Mesenchymal stem cell (in vitro differentiated cells and primary cell): ENCODE results near the gene ZNF217.
"Not testable (repeated sequence)": the region's sequence is repeated elsewhere in the genome, so short reads cannot be mapped to it uniquely, and the experiment has no call there.

Source experiments
- DNase-seq: peaks from one replicate; pipeline ENCODE4 v3.0.0-alpha.2; 2013
- H2AFZ ChIP-seq: one replicate; pipeline ENCODE4 v1.6.1; 2013; ENCODE audit warnings: low read depth, mild to moderate bottlenecking, control low read depth, inconsistent platforms, low read length, moderate library complexity
- H2AK5ac ChIP-seq: 2 replicates; pipeline ENCODE4 v1.6.1; 2013; ENCODE audit warnings: low read length, moderate library complexity, mild to moderate bottlenecking, inconsistent platforms; ENCODE audit not compliant: severe bottlenecking
- H2BK120ac ChIP-seq: one replicate; pipeline ENCODE4 v1.6.1; 2013; ENCODE audit warnings: low read depth, mild to moderate bottlenecking, inconsistent platforms, low read length, moderate library complexity
- H2BK12ac ChIP-seq, 2 experiments: one replicate each; pipeline ENCODE4 v1.6.1; 2013; ENCODE audit warnings: inconsistent platforms in 2 of 2, low read length in 2 of 2, mild to moderate bottlenecking in 2 of 2, moderate library complexity in 2 of 2, control low read depth in 1 of 2
- H2BK15ac ChIP-seq: one replicate; pipeline ENCODE4 v1.6.1; 2013; ENCODE audit warnings: mild to moderate bottlenecking, low read depth, inconsistent platforms; ENCODE audit not compliant: poor library complexity, severe bottlenecking
- H2BK5ac ChIP-seq: 2 replicates; pipeline ENCODE4 v1.6.1; 2013; ENCODE audit warnings: low read depth, mild to moderate bottlenecking, low read length, control low read depth, inconsistent platforms; ENCODE audit not compliant: poor library complexity, severe bottlenecking
- H3K14ac ChIP-seq, 2 experiments: one replicate each; pipeline ENCODE4 v1.6.1; 2013; ENCODE audit warnings: inconsistent platforms in 2 of 2, low read length in 2 of 2, control low read depth in 1 of 2, mild to moderate bottlenecking in 1 of 2, moderate library complexity in 1 of 2
- H3K18ac ChIP-seq, 2 experiments: one replicate each; pipeline ENCODE4 v1.6.1; 2013; ENCODE audit warnings: inconsistent platforms in 2 of 2, low read length in 2 of 2, control low read depth in 1 of 2, low read depth in 1 of 2, mild to moderate bottlenecking in 1 of 2
- H3K23ac ChIP-seq, 2 experiments: one replicate each; pipeline ENCODE4 v1.6.1; 2013; ENCODE audit warnings: inconsistent platforms in 2 of 2, low read length in 2 of 2, mild to moderate bottlenecking in 2 of 2, moderate library complexity in 2 of 2, control low read depth in 1 of 2
- H3K27ac ChIP-seq: 2 replicates; pipeline ENCODE4 v1.5.1; 2013; ENCODE audit warnings: mild to moderate bottlenecking, moderate library complexity, low read length, control low read depth, inconsistent platforms; ENCODE audit not compliant: poor library complexity, severe bottlenecking
- H3K27me3 ChIP-seq, 2 experiments: 2 replicates each; pipeline versions ENCODE4 v1.6.1 to v1.7.0; 2013; ENCODE audit warnings: low read length in 2 of 2, mild to moderate bottlenecking in 2 of 2, moderate library complexity in 2 of 2, control low read depth in 1 of 2, inconsistent platforms in 1 of 2; ENCODE audit not compliant: control insufficient read depth in 1 of 2, insufficient read depth in 1 of 2
- H3K36me3 ChIP-seq, 2 experiments: 2 replicates each; pipeline versions ENCODE4 v1.6.1 to v1.7.0; 2013; ENCODE audit warnings: low read length in 2 of 2, control low read depth in 1 of 2, inconsistent platforms in 1 of 2, low read depth in 1 of 2, mild to moderate bottlenecking in 1 of 2; ENCODE audit not compliant: insufficient read depth in 2 of 2, control insufficient read depth in 1 of 2
- H3K4ac ChIP-seq, 2 experiments: one replicate each; pipeline ENCODE4 v1.6.1; 2013; ENCODE audit warnings: inconsistent platforms in 2 of 2, low read length in 2 of 2, mild to moderate bottlenecking in 2 of 2, moderate library complexity in 2 of 2, control low read depth in 1 of 2, low read depth in 1 of 2
- H3K4me1 ChIP-seq: 2 replicates; pipeline ENCODE4 v1.6.1; 2013; ENCODE audit warnings: low read depth, low read length, control low read depth; ENCODE audit not compliant: control insufficient read depth, insufficient read depth
- H3K4me2 ChIP-seq: 2 replicates; pipeline ENCODE4 v1.6.1; 2013; ENCODE audit warnings: low read length, mild to moderate bottlenecking, inconsistent platforms; ENCODE audit not compliant: poor library complexity, severe bottlenecking
- H3K4me3 ChIP-seq, 2 experiments: 2 replicates each; pipeline versions ENCODE4 v1.5.1 to v1.7.0; 2013; ENCODE audit warnings: low read length in 2 of 2, mild to moderate bottlenecking in 2 of 2, control low read depth in 1 of 2, low read depth in 1 of 2; ENCODE audit not compliant: insufficient read depth in 1 of 2
- H3K79me1 ChIP-seq: replicated peaks from 2 replicates; pipeline ENCODE4 v1.6.1; 2013; ENCODE audit warnings: mild to moderate bottlenecking, control low read depth, low read length, inconsistent platforms; ENCODE audit not compliant: poor library complexity, severe bottlenecking
- H3K9ac ChIP-seq: 2 replicates; pipeline ENCODE4 v1.7.0; 2013; ENCODE audit warnings: mild to moderate bottlenecking, low read length, moderate library complexity
- H3K9me3 ChIP-seq: 2 replicates; pipeline ENCODE4 v1.7.0; 2013; ENCODE audit warnings: mild to moderate bottlenecking, low read length; ENCODE audit not compliant: control insufficient read depth
- H4K8ac ChIP-seq: one replicate; pipeline ENCODE4 v1.6.1; 2013; ENCODE audit warnings: inconsistent platforms, mild to moderate bottlenecking, low read length, moderate library complexity
- H4K91ac ChIP-seq: one replicate; pipeline ENCODE4 v1.6.1; 2013; ENCODE audit warnings: mild to moderate bottlenecking, low read length, inconsistent platforms
- WGBS: methylation state at CpG from one replicate; pipeline ENCODE4 v1.1.7; 2013; ENCODE audit warnings: mixed read lengths; 5-methylcytosine and 5-hydroxymethylcytosine counted together

The ZNF217 gene

DNA sequence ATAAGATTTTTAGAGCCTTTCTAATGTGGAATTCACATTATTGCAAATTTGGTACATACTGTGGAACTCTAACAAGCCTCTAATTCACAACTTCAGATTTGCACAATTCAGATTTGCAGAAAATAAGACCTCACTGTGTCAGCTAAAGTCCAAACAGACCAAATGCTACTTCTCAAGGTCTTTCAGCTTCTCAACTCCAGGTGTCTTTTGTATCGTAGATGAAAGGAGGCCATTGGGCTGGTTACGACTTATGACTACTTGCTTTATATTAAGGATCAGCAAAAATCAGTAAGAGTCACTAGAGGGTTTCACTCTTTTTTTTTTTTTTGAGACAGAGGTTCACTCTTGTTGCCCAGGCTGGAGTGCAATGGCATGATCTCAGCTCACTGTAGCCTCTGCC, 37.8 kb downstream of the ZNF217 start:
- Histone ChIP-seq H4K8ac (no peak overlapping the region), H3K4ac (no peak overlapping the region), H2BK5ac (no peak overlapping the region), H3K36me3 (peaks cover 0 to 10% of the 10 kb centered on the region in 2 experiments), H3K27me3 (no peaks in the 10 kb centered on the region), H3K79me1 (no peaks in the 10 kb centered on the region), H3K27ac (no peak overlapping the region), H3K9me3 (no peaks in the 10 kb centered on the region), H2BK120ac (no peak overlapping the region), H3K4me2 (no peak overlapping the region), H3K4me1 (no peaks in the 10 kb centered on the region), H2BK15ac (no peak overlapping the region), H3K14ac (no peak overlapping the region), H3K4me3 (no peak overlapping the region), H4K91ac (no peak overlapping the region), H3K18ac (no peak overlapping the region), H2BK12ac (no peak overlapping the region), H2AK5ac (no peak overlapping the region), H3K9ac (no peak overlapping the region), H3K23ac (no peak overlapping the region), H2AFZ (no peak overlapping the region)
- DNase-seq: no peak
- 100% methylated on average over 2 of the region's 2 CpGs for WGBS

DNA sequence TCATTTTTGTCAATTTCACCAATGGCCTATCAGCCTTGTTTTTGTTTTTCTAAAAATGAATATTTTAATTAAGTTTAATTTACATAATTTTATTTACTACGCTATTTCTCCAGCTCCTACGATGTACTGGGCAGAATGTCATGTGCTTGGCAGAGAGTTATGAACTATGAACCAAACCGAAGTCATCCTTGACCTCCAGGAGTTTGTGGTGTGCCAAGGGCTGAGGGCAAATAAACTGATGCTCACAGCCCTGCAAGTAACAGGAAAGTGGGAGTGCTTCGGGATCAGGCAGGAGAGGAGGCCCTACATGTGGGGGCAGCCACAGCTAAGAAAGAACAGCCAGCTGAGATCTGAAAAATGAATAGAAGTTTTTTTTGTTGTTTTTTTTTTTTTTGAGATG, 38.6 kb downstream of the ZNF217 start:
- Histone ChIP-seq H3K18ac (no peak overlapping the region), H2BK12ac (no peak overlapping the region), H2BK5ac (no peak overlapping the region), H3K79me1 (no peaks in the 10 kb centered on the region), H3K27me3 (no peaks in the 10 kb centered on the region), H4K8ac (no peak overlapping the region), H3K9me3 (no peaks in the 10 kb centered on the region), H2BK15ac (no peak overlapping the region), H3K4ac (no peak overlapping the region), H3K4me2 (no peak overlapping the region), H3K36me3 (peaks cover 0 to 7% of the 10 kb centered on the region in 2 experiments), H3K4me3 (no peak overlapping the region), H3K9ac (no peak overlapping the region), H2BK120ac (no peak overlapping the region), H3K14ac (no peak overlapping the region), H2AK5ac (no peak overlapping the region), H2AFZ (no peak overlapping the region), H3K27ac (no peak overlapping the region), H4K91ac (no peak overlapping the region), H3K4me1 (no peaks in the 10 kb centered on the region), H3K23ac (no peak overlapping the region)
- DNase-seq: no peak
- WGBS: 92% methylated on average over 4 of the region's 4 CpGs

DNA sequence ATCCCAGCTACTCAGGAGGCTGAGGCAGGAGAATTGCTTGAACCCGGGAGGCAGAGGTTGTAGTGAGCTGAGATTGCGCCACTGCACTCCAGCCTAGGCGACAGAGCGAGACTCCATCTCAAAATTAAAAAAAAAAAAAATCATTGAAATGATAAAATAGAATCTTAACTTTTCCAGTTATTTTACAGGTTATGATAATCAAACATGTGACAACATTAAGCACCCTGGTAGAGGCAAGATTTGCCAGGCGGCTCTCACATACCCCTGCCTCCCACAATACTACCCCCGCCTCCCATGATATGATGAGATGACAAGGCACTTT, 41.1 kb downstream of the ZNF217 start:
- H3K4me2 ChIP-seq, H3K14ac ChIP-seq, H2BK12ac ChIP-seq, H2BK120ac ChIP-seq, H2BK15ac ChIP-seq, H3K4ac ChIP-seq, H3K27ac ChIP-seq, H2BK5ac ChIP-seq, DNase-seq, H3K4me1 ChIP-seq, H3K18ac ChIP-seq, H3K27me3 ChIP-seq, H2AFZ ChIP-seq, H3K4me3 ChIP-seq, H2AK5ac ChIP-seq, H4K91ac ChIP-seq, H3K9ac ChIP-seq, H3K79me1 ChIP-seq, H3K23ac ChIP-seq, H3K9me3 ChIP-seq, H4K8ac ChIP-seq, H3K36me3 ChIP-seq: not testable (repeated sequence)
- 90% methylated on average over 3 of the region's 6 CpGs for WGBS

DNA sequence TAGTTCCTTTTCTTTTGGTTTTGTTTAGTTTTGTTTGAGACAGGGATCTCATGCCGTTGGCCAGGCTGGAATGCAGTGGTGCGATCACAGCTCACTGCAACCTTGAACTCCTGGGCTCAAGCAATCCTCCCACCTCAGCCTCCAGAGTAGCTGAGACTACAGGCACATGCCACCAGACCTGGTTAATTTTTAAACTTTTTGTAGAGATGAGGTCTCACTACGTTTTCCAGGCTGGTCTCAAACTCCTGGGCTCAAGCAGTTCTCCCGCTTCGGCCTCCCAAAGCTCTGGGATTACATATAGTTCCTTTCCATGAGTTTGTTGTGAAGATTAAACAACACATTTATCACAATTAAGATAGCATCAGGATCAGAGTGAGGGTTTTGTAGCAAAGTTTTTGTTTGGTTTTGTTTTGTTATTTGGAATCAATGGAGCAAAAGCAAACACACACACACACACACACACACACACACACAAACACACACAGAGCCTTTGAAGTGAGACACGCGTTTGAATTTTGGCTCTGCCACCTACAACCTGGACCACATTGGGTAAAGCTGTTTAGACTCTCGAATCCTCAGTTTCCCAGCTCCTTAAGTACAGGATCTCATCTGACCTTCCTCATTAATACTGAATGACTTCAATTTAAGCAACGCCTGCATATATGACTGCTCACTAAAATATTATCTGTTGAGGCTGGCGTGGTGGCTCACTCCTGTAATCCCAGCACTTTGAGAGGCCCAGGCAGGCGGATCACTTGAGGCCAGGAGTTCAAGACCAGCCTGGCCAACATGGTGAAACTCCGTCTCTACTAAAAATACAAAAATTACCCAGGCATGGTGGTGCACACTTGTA, 41.7 kb downstream of the ZNF217 start:
- not testable (repeated sequence) for H2BK5ac ChIP-seq, H3K4me1 ChIP-seq, H3K27ac ChIP-seq, H3K14ac ChIP-seq, H3K4ac ChIP-seq, H3K9ac ChIP-seq, H2BK12ac ChIP-seq, H2AK5ac ChIP-seq, H3K79me1 ChIP-seq, H2AFZ ChIP-seq, DNase-seq, H4K91ac ChIP-seq, H2BK15ac ChIP-seq, H3K27me3 ChIP-seq, H3K9me3 ChIP-seq, H3K4me2 ChIP-seq, H2BK120ac ChIP-seq, H3K4me3 ChIP-seq, H3K23ac ChIP-seq, H3K36me3 ChIP-seq, H4K8ac ChIP-seq, H3K18ac ChIP-seq
- WGBS: 87% methylated on average over 9 of the region's 12 CpGs
